ENCODE results near the gene ZNF407. TPM values are rescaled to one million over a fixed set of nuclear protein-coding genes. Genes with fewer than 3 reads are reported as not detected.

Gene ZNF407
- total and polyA plus RNA-seq, 10 donors = 2.0 to 41.0 (median 26.3) TPM

GRCh38 chr18:74715865-74716712 is 118.4 kb downstream of the ZNF407 start:
- Histone ChIP-seq H3K4me1 (peaks cover 0 to 3% (median 0%) of the 10 kb centered on the region in 6 donors), H3K4me3 (no peak overlapping the region), H3K27me3 (replicated peaks in 1 of 7) (no peaks in the 10 kb centered on the region), H3K36me3 (peaks cover 0 to 4% (median 0%) of the 10 kb centered on the region in 6 donors), H3K27ac (no peak overlapping the region), H3K9me3 (peaks cover 0 to 7% (median 0%) of the 10 kb centered on the region in 8 donors)
- intact Hi-C loops (cut with DNase I; ENCODE audit: low total_unique reads) = no loop called here
- TF ChIP-seq POLR2A (IDR thresholded peaks at IDR 0.05) (no peak), POLR2AphosphoS5 (IDR thresholded peaks at IDR 0.05) (no peak)
- TF ChIP-seq, protein P1, sequence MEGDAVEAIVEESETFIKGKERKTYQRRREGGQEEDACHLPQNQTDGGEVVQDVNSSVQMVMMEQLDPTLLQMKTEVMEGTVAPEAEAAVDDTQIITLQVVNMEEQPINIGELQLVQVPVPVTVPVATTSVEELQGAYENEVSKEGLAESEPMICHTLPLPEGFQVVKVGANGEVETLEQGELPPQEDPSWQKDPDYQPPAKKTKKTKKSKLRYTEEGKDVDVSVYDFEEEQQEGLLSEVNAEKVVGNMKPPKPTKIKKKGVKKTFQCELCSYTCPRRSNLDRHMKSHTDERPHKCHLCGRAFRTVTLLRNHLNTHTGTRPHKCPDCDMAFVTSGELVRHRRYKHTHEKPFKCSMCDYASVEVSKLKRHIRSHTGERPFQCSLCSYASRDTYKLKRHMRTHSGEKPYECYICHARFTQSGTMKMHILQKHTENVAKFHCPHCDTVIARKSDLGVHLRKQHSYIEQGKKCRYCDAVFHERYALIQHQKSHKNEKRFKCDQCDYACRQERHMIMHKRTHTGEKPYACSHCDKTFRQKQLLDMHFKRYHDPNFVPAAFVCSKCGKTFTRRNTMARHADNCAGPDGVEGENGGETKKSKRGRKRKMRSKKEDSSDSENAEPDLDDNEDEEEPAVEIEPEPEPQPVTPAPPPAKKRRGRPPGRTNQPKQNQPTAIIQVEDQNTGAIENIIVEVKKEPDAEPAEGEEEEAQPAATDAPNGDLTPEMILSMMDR (IDR thresholded peaks at IDR 0.05 in 8 of 11, conservative IDR thresholded peaks at IDR 0.05 in 3 of 11) = no peak
- WGBS, 5 donors = 68 to 78% (median 74%) methylated on average over 5 of the region's 5 CpGs
- DNase-seq = no peak

DNA sequence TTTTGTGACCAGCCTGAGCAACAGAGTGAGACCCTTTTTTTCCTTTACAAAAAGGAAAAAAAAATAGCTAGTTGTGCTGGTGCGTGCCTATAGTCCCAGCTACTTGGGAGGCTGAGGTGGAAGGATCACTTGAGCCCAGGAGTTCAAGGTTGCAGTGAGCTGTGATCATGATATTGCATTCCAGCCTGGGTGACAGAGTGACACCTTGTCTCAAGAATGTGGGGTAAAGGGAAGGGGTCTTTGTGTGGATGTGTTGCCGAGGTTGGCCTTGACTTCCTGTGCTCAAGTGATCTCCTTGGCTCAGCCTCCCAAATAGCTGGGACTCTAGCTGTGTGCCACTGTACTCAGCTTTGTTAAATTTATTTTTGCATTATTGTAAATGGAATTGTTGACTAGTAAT is 120.6 kb downstream of the ZNF407 start:
- TF ChIP-seq POLR2AphosphoS5 (IDR thresholded peaks at IDR 0.05) (no peak), POLR2A (IDR thresholded peaks at IDR 0.05) (no peak)
- TF ChIP-seq, protein P1 (IDR thresholded peaks at IDR 0.05 in 8 of 11, conservative IDR thresholded peaks at IDR 0.05 in 3 of 11) = no peak
- Histone ChIP-seq H3K4me3 (no peak overlapping the region), H3K27me3 (replicated peaks in 1 of 7) (no peaks in the 10 kb centered on the region), H3K9me3 (peaks cover 0 to 7% (median 0%) of the 10 kb centered on the region in 8 donors), H3K4me1 (peaks cover 0 to 19% (median 7%) of the 10 kb centered on the region in 6 donors), H3K27ac (no peak overlapping the region), H3K36me3 (peaks cover 0 to 4% (median 0%) of the 10 kb centered on the region in 6 donors)
- intact Hi-C loops (cut with DNase I; ENCODE audit: low total_unique reads) = no loop called here
- WGBS, 5 donors = 74 to 93% (median 81%) methylated on average over 2 of the region's 2 CpGs
- DNase-seq = no peak

GRCh38 chr18:74722237-74722636 is 124.6 kb downstream of the ZNF407 start:
- intact Hi-C loops (cut with DNase I; ENCODE audit: low total_unique reads) = no loop called here
- TF ChIP-seq, protein P1 (IDR thresholded peaks at IDR 0.05 in 8 of 11, conservative IDR thresholded peaks at IDR 0.05 in 3 of 11) = no peak
- TF ChIP-seq POLR2A (IDR thresholded peaks at IDR 0.05) = no peak
- no peak for TF ChIP-seq POLR2AphosphoS5 (IDR thresholded peaks at IDR 0.05)
- Histone ChIP-seq H3K9me3 (peaks cover 0 to 7% (median 0%) of the 10 kb centered on the region in 8 donors), H3K4me1 (peaks cover 0 to 19% (median 7%) of the 10 kb centered on the region in 6 donors), H3K27ac (no peak overlapping the region), H3K27me3 (replicated peaks in 1 of 7) (no peaks in the 10 kb centered on the region), H3K4me3 (no peak overlapping the region), H3K36me3 (no peaks in the 10 kb centered on the region)
- DNase-seq = no peak
- WGBS, 5 donors = 70 to 83% (median 77%) methylated on average over 2 of the region's 2 CpGs

- Histone ChIP-seq H3K9me3 (peaks cover 0 to 6% (median 0%) of the 10 kb centered on the region in 8 donors), H3K4me1 (peaks cover 0 to 19% (median 7%) of the 10 kb centered on the region in 6 donors), H3K36me3 (peaks cover 0 to 18% (median 0%) of the 10 kb centered on the region in 6 donors), H3K4me3 (no peak overlapping the region), H3K27me3 (replicated peaks in 1 of 7) (no peaks in the 10 kb centered on the region), H3K27ac (no peak overlapping the region)
- no peak for DNase-seq
- intact Hi-C loops (cut with DNase I; ENCODE audit: low total_unique reads) = no loop called here
- 88 to 97% (median 92%) methylated on average over 1 of the region's 1 CpG for WGBS, 5 donors
- no peak for TF ChIP-seq POLR2A (IDR thresholded peaks at IDR 0.05)
- TF ChIP-seq, protein P1 (IDR thresholded peaks at IDR 0.05 in 8 of 11, conservative IDR thresholded peaks at IDR 0.05 in 3 of 11) = no peak
- no peak for TF ChIP-seq POLR2AphosphoS5 (IDR thresholded peaks at IDR 0.05)
Measured at GRCh38 chr18:74724186-74724585, 126.5 kb downstream of the ZNF407 start.
